Peyer's patch (tissue), 4 donors: ENCODE data around the gene RAPGEF5.

Experiments used
- CTCF ChIP-seq, 6 experiments: fragments of 450-650 bp in 4 of 6; fragments of 200-600 bp in 2 of 6; sonication (generic) in 1 of 6; IDR thresholded peaks; one replicate each; pipeline ENCODE4 v1.5.1; 2017 to 2019; ENCODE audit warnings: antibody characterized with exemption in 6 of 6, mild to moderate bottlenecking in 3 of 6, moderate library complexity in 1 of 6
- POLR2A ChIP-seq, 2 donors: fragments of 450-650 bp; IDR thresholded peaks; one replicate each; pipeline ENCODE4 v1.5.1; 2017; ENCODE audit warnings: antibody characterized with exemption in 2 of 2, mild to moderate bottlenecking in 2 of 2, moderate library complexity in 2 of 2

GRCh38 chr7:22343071-22343470 lies 13.9 kb downstream of the RAPGEF5 start:
- TF ChIP-seq CTCF (IDR thresholded peaks at IDR 0.05) (no peak), POLR2A (IDR thresholded peaks at IDR 0.05) (no peak)
